OCI-LY7 (cell line): ENCODE data around the gene TNFRSF9.

Source experiments
- EZH2phosphoT487 ChIP-seq: fragments of 200-600 bp; sonication (generic); IDR thresholded peaks from 2 replicates; pipeline ENCODE4 v1.6.1; 2018; ENCODE audit warnings: low read depth, borderline replicate concordance, mild to moderate bottlenecking, mixed run types, antibody characterized with exemption, low read length, moderate library complexity, mixed read lengths
- TF ChIP-seq, protein P1 (sequence below): fragments of 200-600 bp; sonication (generic); conservative IDR thresholded peaks from 2 replicates; pipeline ENCODE4 v1.5.1; 2014; ENCODE audit warnings: mild to moderate bottlenecking, antibody characterized with exemption, low read length, moderate library complexity, mixed read lengths

DNA sequence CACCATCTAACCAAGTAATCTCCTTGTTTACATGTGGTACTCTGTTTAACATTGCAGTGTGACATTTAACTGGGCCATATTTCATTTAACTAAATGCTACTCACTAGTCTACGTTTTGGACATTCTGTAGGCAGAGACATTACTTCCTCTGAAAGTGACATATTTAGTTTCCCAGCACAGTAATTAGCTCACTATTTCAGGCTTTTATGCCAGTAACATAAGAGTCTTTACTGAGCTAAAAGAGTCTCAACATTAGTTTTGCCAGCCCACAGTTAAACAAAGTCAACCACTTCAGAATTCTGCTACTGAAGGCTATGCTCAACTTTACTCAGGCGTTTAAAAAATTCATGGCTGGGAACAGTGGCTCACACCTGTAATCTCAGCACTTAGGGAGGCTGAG is 2.6 kb upstream of the TNFRSF9 start:
- TF ChIP-seq, protein P1, sequence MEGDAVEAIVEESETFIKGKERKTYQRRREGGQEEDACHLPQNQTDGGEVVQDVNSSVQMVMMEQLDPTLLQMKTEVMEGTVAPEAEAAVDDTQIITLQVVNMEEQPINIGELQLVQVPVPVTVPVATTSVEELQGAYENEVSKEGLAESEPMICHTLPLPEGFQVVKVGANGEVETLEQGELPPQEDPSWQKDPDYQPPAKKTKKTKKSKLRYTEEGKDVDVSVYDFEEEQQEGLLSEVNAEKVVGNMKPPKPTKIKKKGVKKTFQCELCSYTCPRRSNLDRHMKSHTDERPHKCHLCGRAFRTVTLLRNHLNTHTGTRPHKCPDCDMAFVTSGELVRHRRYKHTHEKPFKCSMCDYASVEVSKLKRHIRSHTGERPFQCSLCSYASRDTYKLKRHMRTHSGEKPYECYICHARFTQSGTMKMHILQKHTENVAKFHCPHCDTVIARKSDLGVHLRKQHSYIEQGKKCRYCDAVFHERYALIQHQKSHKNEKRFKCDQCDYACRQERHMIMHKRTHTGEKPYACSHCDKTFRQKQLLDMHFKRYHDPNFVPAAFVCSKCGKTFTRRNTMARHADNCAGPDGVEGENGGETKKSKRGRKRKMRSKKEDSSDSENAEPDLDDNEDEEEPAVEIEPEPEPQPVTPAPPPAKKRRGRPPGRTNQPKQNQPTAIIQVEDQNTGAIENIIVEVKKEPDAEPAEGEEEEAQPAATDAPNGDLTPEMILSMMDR: no peak
- TF ChIP-seq EZH2phosphoT487: no peak
